HG03342 (cell line): ENCODE data around the gene FBP2.

Experiments
- ATAC-seq: cut with Tn5 transposase; IDR thresholded peaks from one replicate; pipeline ENCODE4 v1.9.1; 2021; ENCODE audit warnings: mild to moderate bottlenecking, moderate library complexity; ENCODE audit not compliant: unreplicated experiment

FBP2 gene

GRCh38 chr9:94593459-94594345 lies at the start of gene FBP2:
FBP2 (minus strand) TSS chr9:94593824; CDS start chr9:94593726, 98 bp downstream.
- no peak for ATAC-seq

- no peak for ATAC-seq
Measured at GRCh38 chr9:94643176-94643575, 49.6 kb upstream of the FBP2 start.

- no peak for ATAC-seq
Measured at GRCh38 chr9:94642501-94642900, 48.9 kb upstream of the FBP2 start.

GRCh38 chr9:94639999-94640376 lies 46.4 kb upstream of the FBP2 start:
- no peak for ATAC-seq

- no peak for ATAC-seq
Measured at GRCh38 chr9:94639061-94639998, 45.7 kb upstream of the FBP2 start, which contains the start of gene FBP1. FBP1 (minus strand) TSS chr9:94639518; CDS start chr9:94639310, 208 bp downstream.

- ATAC-seq: no peak
Measured at GRCh38 chr9:94638335-94639060, 44.9 kb upstream of the FBP2 start.

GRCh38 chr9:94632737-94633136 lies 39.1 kb upstream of the FBP2 start:
- ATAC-seq: no peak

- ATAC-seq: no peak
Measured at GRCh38 chr9:94631599-94631998, 38.0 kb upstream of the FBP2 start.

- no peak for ATAC-seq
Measured at GRCh38 chr9:94630833-94631232, 37.2 kb upstream of the FBP2 start.

- no peak for ATAC-seq
Measured at GRCh38 chr9:94630281-94630680, 36.7 kb upstream of the FBP2 start.

- no peak for ATAC-seq
Measured at GRCh38 chr9:94627287-94627686, 33.7 kb upstream of the FBP2 start.

- no peak for ATAC-seq
Measured at GRCh38 chr9:94625835-94626234, 32.2 kb upstream of the FBP2 start.

GRCh38 chr9:94624629-94625028 lies 31.0 kb upstream of the FBP2 start:
- ATAC-seq: no peak

- ATAC-seq: no peak
Measured at GRCh38 chr9:94623253-94623652, 29.6 kb upstream of the FBP2 start.

- no peak for ATAC-seq
Measured at GRCh38 chr9:94622087-94622800, 28.6 kb upstream of the FBP2 start.

- no peak for ATAC-seq
Measured at GRCh38 chr9:94619026-94619425, 25.4 kb upstream of the FBP2 start.

GRCh38 chr9:94613003-94613402 lies 19.4 kb upstream of the FBP2 start:
- no peak for ATAC-seq

- ATAC-seq: no peak
Measured at GRCh38 chr9:94612071-94612470, 18.4 kb upstream of the FBP2 start.

GRCh38 chr9:94611638-94612068 lies 18.0 kb upstream of the FBP2 start:
- ATAC-seq: no peak

- no peak for ATAC-seq
Measured at GRCh38 chr9:94610181-94610606, 16.6 kb upstream of the FBP2 start.
